ENCODE data around the gene FUT3. TPM values are rescaled to one million over a fixed set of nuclear protein-coding genes. Genes with fewer than 3 reads are reported as not detected.

Gene FUT3
- total RNA-seq, 6 experiments from 2014 or later = 0.19 to 1.4 (median 0.33) TPM

- ATAC-seq = no peak
- DNase-seq = no peak
- peaks cover 0 to 6% (median 3%) of the 10 kb centered on the region in 4 donors for H3K4me1 ChIP-seq
- no peak for TF ChIP-seq CTCF (IDR thresholded peaks at IDR 0.05)
- no peak for TF ChIP-seq POLR2A (IDR thresholded peaks at IDR 0.05)
- H3K27me3 ChIP-seq = no peaks in the 10 kb centered on the region
- intact Hi-C loops (cut with DNase I) = no loop called here
- H3K9me3 ChIP-seq = no peaks in the 10 kb centered on the region
- no peaks in the 10 kb centered on the region for H3K36me3 ChIP-seq
- WGBS (ENCODE audit: insufficient coverage, low coverage, low lambda C conversion rate, missing lambda C conversion rate) = 60% methylated on average over 1 of the region's 22 CpGs
- H3K4me3 ChIP-seq = no peak overlapping the region
- H3K27ac ChIP-seq = no peak overlapping the region
Observed at GRCh38 chr19:5832061-5832460, 19.2 kb downstream of the FUT3 start.

GRCh38 chr19:5831159-5831558 is 20.1 kb downstream of the FUT3 start:
- H3K36me3 ChIP-seq = no peaks in the 10 kb centered on the region
- no peaks in the 10 kb centered on the region for H3K9me3 ChIP-seq
- intact Hi-C loops (cut with DNase I) = no loop called here
- DNase-seq (no peak), ATAC-seq (no peak)
- H3K4me1 ChIP-seq = peaks cover 0 to 13% (median 4%) of the 10 kb centered on the region in 4 donors
- TF ChIP-seq CTCF (IDR thresholded peaks at IDR 0.05) (no peak), POLR2A (IDR thresholded peaks at IDR 0.05) (no peak)
- WGBS (ENCODE audit: insufficient coverage, low coverage, low lambda C conversion rate, missing lambda C conversion rate) = no CpG with 5 or more reads among the region's 9 CpGs
- H3K4me3 ChIP-seq = no peak overlapping the region
- H3K27ac ChIP-seq = no peak overlapping the region
- no peaks in the 10 kb centered on the region for H3K27me3 ChIP-seq

- Histone ChIP-seq H3K36me3 (no peaks in the 10 kb centered on the region), H3K27ac (peak overlapping the region in 1 of 3 donors; percentile 83), H3K9me3 (no peaks in the 10 kb centered on the region), H3K4me3 (no peak overlapping the region), H3K4me1 (peaks cover 0 to 13% (median 4%) of the 10 kb centered on the region in 4 donors), H3K27me3 (no peaks in the 10 kb centered on the region)
- ATAC-seq (no peak), DNase-seq (no peak)
- WGBS (ENCODE audit: insufficient coverage, low coverage, low lambda C conversion rate, missing lambda C conversion rate) = 66% methylated on average over 3 of the region's 34 CpGs
- TF ChIP-seq CTCF (IDR thresholded peaks at IDR 0.05) (no peak), POLR2A (IDR thresholded peaks at IDR 0.05) (no peak)
- intact Hi-C loops (cut with DNase I) = no loop called here
Observed at GRCh38 chr19:5829567-5830310, 21.5 kb downstream of the FUT3 start.

GRCh38 chr19:5828661-5829566 is 22.3 kb downstream of the FUT3 start:
- WGBS (ENCODE audit: insufficient coverage, low coverage, low lambda C conversion rate, missing lambda C conversion rate) = 18% methylated on average over 3 of the region's 47 CpGs
- Histone ChIP-seq H3K4me3 (peak overlapping the region; percentile 50 to 63 (median 59)), H3K9me3 (no peaks in the 10 kb centered on the region), H3K4me1 (peaks cover 0 to 13% (median 4%) of the 10 kb centered on the region in 4 donors), H3K36me3 (no peaks in the 10 kb centered on the region), H3K27ac (peak overlapping the region; percentile 71 to 83 (median 76)), H3K27me3 (no peaks in the 10 kb centered on the region)
- peak in 1 of 3 donors; percentile 67 for DNase-seq
- intact Hi-C loops (cut with DNase I) = no loop called here
- TF ChIP-seq POLR2A (IDR thresholded peaks at IDR 0.05) = no peak
- ATAC-seq = peak in 2 of 4 donors; percentile 1 to 27

All from right lobe of liver (tissue), 6 donors.